GM12891 (cell line): ENCODE data around the gene CCT6B.

ENCODE experiments used
- PAX5 ChIP-seq: IDR thresholded peaks from 2 replicates; pipeline ENCODE4 v1.6.1; 2011; ENCODE audit warnings: low read length, moderate library complexity, mild to moderate bottlenecking; ENCODE audit not compliant: insufficient read depth, severe bottlenecking
- POLR2A ChIP-seq: IDR thresholded peaks from 2 replicates; pipeline ENCODE4 v1.6.1; 2011; ENCODE audit warnings: low read depth, low read length, control low read depth
- POLR2AphosphoS5 ChIP-seq: IDR thresholded peaks from 2 replicates; pipeline ENCODE4 v1.6.1; 2011; ENCODE audit warnings: low read depth, low read length, control low read depth
- POU2F2 ChIP-seq: IDR thresholded peaks from 2 replicates; pipeline ENCODE4 v1.6.1; 2011; ENCODE audit warnings: low read depth, mild to moderate bottlenecking, control low read depth, low read length, moderate library complexity
- SPI1 ChIP-seq: IDR thresholded peaks from 2 replicates; pipeline ENCODE4 v1.6.1; 2011; ENCODE audit warnings: low read depth, low read length, control low read depth
- TAF1 ChIP-seq: IDR thresholded peaks from 2 replicates; pipeline ENCODE4 v1.6.1; 2011; ENCODE audit warnings: low read depth, low read length, control low read depth

GRCh38 chr17:35001549-35001948 is 40.3 kb upstream of the CCT6B start:
- TF ChIP-seq POLR2A (no peak), POU2F2 (no peak), TAF1 (no peak), SPI1 (no peak), POLR2AphosphoS5 (no peak), PAX5 (no peak)
